ENCODE data around the gene SRSF1.

The SRSF1 gene

GRCh38 chr17:58005031-58005727, 1.9 kb downstream of the SRSF1 start:
- TF ChIP-seq CTCF (IDR thresholded peaks at IDR 0.05; ENCODE audit: control insufficient read depth, insufficient read depth, low read depth, low read length, missing control alignments), result no peak
- peak overlapping the region; percentile 91 for H3K4me3 ChIP-seq (ENCODE audit: control insufficient read depth, low read depth, low read length)
- no peak for DNase-seq (ENCODE audit: low read depth)

GRCh38 chr17:58004060-58004459, 3.0 kb downstream of the SRSF1 start:
- TF ChIP-seq CTCF (IDR thresholded peaks at IDR 0.05; ENCODE audit: control insufficient read depth, insufficient read depth, low read depth, low read length, missing control alignments), result no peak
- no peak overlapping the region for H3K4me3 ChIP-seq (ENCODE audit: control insufficient read depth, low read depth, low read length)
- DNase-seq (ENCODE audit: low read depth), result no peak

GRCh38 chr17:58002973-58003372, 4.1 kb downstream of the SRSF1 start:
- no peak for TF ChIP-seq CTCF (IDR thresholded peaks at IDR 0.05; ENCODE audit: control insufficient read depth, insufficient read depth, low read depth, low read length, missing control alignments)
- no peak overlapping the region for H3K4me3 ChIP-seq (ENCODE audit: control insufficient read depth, low read depth, low read length)
- no peak for DNase-seq (ENCODE audit: low read depth)

GRCh38 chr17:58002154-58002948, 4.7 kb downstream of the SRSF1 start:
- no peak for TF ChIP-seq CTCF (IDR thresholded peaks at IDR 0.05; ENCODE audit: control insufficient read depth, insufficient read depth, low read depth, low read length, missing control alignments)
- H3K4me3 ChIP-seq (ENCODE audit: control insufficient read depth, low read depth, low read length), result no peak overlapping the region
- DNase-seq (ENCODE audit: low read depth), result no peak

GRCh38 chr17:58001461-58002124, 5.5 kb downstream of the SRSF1 start:
- no peak for TF ChIP-seq CTCF (IDR thresholded peaks at IDR 0.05; ENCODE audit: control insufficient read depth, insufficient read depth, low read depth, low read length, missing control alignments)
- H3K4me3 ChIP-seq (ENCODE audit: control insufficient read depth, low read depth, low read length), result no peak overlapping the region
- no peak for DNase-seq (ENCODE audit: low read depth)

- no peak overlapping the region for H3K4me3 ChIP-seq (ENCODE audit: control insufficient read depth, low read depth, low read length)
- TF ChIP-seq CTCF (IDR thresholded peaks at IDR 0.05; ENCODE audit: control insufficient read depth, insufficient read depth, low read depth, low read length, missing control alignments), result peak; percentile 72
- DNase-seq (ENCODE audit: low read depth), result peak; percentile 42
These were observed 7.5 kb downstream of the SRSF1 start for GRCh38 chr17:57999496-58000017.

All from AG09309 (cell line).